LNCaP clone FGC (cell line): ENCODE data around the gene AQR.
"Not testable (repeated sequence)": the region's sequence is repeated elsewhere in the genome, so short reads cannot be mapped to it uniquely, and the experiment has no call there.

Source experiments
- DNase-seq: peaks from one replicate; pipeline ENCODE4 v3.0.0-alpha.2; 2011; ENCODE audit warnings: low read depth
- H3K4me3 ChIP-seq: 2 replicates; pipeline ENCODE4 v1.5.1; 2011; ENCODE audit warnings: mild to moderate bottlenecking, low read depth, low read length, control low read depth
- TF ChIP-seq, protein P1 (sequence below): IDR thresholded peaks from 2 replicates; pipeline ENCODE4 v1.5.1; 2012; ENCODE audit warnings: mild to moderate bottlenecking; ENCODE audit not compliant: control insufficient read depth, insufficient read depth; ENCODE audit errors: extremely low read depth

Gene AQR

DNA sequence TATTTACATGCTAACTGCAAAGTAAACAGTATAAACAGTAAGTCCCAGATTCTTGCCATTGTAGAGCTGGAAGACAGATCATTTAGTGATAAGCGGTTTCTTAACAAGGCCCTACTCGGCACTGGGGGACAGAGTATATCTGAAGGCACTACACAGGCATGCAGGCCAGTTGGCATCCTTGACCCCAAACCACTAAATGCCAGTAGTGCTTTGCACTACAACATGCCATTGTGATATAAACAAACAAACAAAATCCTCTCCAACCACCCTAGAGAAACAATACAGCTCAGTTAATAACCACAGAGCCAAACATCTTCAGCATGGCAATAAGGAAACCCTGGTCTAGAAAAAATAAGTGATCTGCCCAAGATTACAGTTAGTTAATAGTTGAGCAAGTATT, 5.3 kb downstream of the AQR start:
- no peak overlapping the region for H3K4me3 ChIP-seq
- no peak for DNase-seq
- TF ChIP-seq, protein P1, sequence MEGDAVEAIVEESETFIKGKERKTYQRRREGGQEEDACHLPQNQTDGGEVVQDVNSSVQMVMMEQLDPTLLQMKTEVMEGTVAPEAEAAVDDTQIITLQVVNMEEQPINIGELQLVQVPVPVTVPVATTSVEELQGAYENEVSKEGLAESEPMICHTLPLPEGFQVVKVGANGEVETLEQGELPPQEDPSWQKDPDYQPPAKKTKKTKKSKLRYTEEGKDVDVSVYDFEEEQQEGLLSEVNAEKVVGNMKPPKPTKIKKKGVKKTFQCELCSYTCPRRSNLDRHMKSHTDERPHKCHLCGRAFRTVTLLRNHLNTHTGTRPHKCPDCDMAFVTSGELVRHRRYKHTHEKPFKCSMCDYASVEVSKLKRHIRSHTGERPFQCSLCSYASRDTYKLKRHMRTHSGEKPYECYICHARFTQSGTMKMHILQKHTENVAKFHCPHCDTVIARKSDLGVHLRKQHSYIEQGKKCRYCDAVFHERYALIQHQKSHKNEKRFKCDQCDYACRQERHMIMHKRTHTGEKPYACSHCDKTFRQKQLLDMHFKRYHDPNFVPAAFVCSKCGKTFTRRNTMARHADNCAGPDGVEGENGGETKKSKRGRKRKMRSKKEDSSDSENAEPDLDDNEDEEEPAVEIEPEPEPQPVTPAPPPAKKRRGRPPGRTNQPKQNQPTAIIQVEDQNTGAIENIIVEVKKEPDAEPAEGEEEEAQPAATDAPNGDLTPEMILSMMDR = no peak

GRCh38 chr15:34953851-34954250, 15.7 kb downstream of the AQR start:
- H3K4me3 ChIP-seq = no peak overlapping the region
- TF ChIP-seq, protein P1 = no peak
- DNase-seq = no peak

GRCh38 chr15:34952481-34952880, 17.1 kb downstream of the AQR start:
- H3K4me3 ChIP-seq = no peak overlapping the region
- no peak for DNase-seq
- TF ChIP-seq, protein P1 = no peak

GRCh38 chr15:34951993-34952392, 17.5 kb downstream of the AQR start:
- TF ChIP-seq, protein P1 = no peak
- no peak overlapping the region for H3K4me3 ChIP-seq
- DNase-seq = no peak

DNA sequence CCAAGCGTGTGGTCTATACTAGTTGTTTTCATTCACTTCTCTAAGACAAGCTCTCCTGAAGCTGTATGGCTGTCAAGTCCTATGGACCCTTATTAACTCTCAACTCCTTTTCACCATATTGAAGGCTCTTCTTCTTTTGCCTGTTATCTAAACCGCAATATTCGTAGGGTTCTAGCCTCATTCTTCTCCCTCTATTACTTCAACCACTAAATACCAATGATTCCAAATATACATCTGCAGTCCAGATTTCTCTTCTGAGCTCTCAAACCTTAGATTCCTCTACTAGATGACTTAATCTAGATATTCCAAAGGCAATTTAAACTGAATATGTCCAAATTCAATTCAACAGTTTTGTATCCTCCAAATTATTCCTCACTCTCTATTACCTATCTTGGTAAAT, 24.6 kb downstream of the AQR start:
- DNase-seq = no peak
- H3K4me3 ChIP-seq = no peak overlapping the region
- TF ChIP-seq, protein P1 = no peak

DNA sequence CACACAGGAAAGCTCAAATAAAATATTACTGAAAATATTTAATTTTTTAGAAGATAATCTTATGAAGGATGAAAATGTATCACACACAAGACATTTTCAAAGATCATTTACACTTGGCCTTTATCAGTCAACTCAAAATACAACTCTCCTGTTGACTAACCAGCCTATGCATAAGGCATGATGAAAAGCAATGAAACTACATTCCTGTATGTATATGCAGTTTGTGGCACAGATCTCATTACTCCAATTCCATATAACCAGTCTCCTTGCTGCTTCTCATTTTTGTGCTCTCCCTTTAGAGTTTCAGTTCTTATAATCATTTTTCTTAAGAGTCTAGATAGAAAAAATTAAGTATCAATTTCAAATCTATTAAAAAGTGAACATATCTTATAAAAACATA, 25.8 kb downstream of the AQR start:
- DNase-seq = no peak
- TF ChIP-seq, protein P1 = no peak
- no peak overlapping the region for H3K4me3 ChIP-seq

- not testable (repeated sequence) for H3K4me3 ChIP-seq
Observed at GRCh38 chr15:34943264-34943663, 26.3 kb downstream of the AQR start.

DNA sequence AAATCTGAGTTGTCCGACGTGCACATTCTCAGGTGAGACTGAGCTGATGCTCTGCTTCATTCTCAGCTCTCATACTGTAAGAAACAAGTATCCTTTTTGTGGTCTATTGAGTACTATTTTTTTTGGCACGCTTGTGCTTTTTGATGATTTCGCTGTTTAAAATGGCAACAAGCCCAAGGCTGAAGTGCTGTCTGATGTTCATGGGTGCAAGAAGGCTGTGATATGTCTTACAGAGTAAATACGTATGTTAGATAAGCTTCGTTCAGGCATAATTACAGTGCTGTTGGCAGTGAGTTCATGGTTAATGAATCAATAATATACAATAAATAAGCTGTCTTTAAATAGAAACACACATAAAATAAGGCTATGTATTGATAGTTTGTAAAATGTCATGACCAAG, 27.2 kb downstream of the AQR start:
- TF ChIP-seq, protein P1 = no peak
- DNase-seq = no peak
- H3K4me3 ChIP-seq = no peak overlapping the region

More at GRCh38 chr15:34943264-34943663, 26.3 kb downstream of the AQR start:
- not testable (repeated sequence) for DNase-seq
